Frontal cortex (tissue), 4 donors: ENCODE results near the gene AFAP1L2. TPM values are rescaled to one million over a fixed set of nuclear protein-coding genes. Genes with fewer than 3 reads are reported as not detected.

Experiments used
- DNase-seq, 2 donors: peaks; one replicate each; pipeline ENCODE4 v3.0.0; 2012; ENCODE audit warnings: low spot score in 2 of 2
- FAIRE-seq: peaks from 2 replicates; lab custom pipeline; 2012; peaks lifted over from hg19 to GRCh38; lab: Jason Lieb, UNC
- total RNA-seq: library from RNA; depleted of rRNA; stranded (reverse); fragments of >200 nt; gene quantifications from one replicate; pipeline ENCODE4 v1.2.3, GENCODE V29; 2014
- donor health status: control.
- donor health status: control.
- donor health status: control.

The AFAP1L2 gene
- total RNA-seq, 1 donor from 2014 or later: 6.1 TPM

DNA sequence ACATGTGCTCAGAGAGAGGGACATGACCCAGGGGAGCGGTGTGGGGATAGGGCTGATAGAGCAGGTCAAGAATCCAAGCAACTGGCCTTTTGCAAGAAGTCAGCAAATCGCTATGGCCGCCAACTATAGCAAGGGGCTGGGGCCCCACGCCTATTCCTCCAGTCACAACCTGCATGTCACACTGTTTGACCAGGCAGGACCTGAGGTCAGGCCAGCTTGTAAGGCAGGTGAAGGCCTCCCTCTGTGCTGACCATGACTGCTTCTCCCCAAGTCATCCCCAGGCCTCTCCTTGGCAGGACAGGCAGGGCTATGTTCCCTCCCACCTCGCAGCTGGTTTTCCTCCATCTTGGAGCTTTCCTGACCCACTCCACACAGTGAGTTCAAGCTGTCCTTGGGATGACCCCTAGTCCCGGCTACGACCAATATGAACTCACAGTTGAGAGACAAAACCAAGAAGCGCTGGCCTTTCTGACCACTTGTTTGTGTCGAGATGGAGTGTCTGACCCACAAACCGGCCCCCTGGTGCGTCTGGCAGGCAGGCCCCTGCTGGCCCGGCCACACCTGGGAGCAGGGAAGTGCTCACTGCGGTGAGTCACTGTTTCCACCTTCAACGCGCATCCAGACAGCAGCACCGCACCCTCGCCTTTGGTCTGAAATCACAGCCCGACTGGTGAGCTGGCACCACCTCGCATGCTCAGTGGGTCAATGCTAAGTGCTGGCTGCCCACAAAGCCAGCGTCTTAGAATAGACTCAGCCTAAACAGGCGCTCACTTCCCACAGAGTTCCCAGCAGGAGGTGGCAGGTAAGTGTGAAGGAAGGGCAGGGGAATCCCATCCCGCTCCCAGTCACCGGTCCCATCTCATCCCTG is 83.8 kb downstream of the AFAP1L2 start:
- FAIRE-seq: no peak
- no peak for DNase-seq

- no peak for FAIRE-seq
Observed at GRCh38 chr10:114319406-114320248, 84.7 kb downstream of the AFAP1L2 start.

GRCh38 chr10:114316744-114317143 is 87.6 kb downstream of the AFAP1L2 start:
- DNase-seq (no peak), FAIRE-seq (no peak)

More at GRCh38 chr10:114319406-114320248, 84.7 kb downstream of the AFAP1L2 start:
- DNase-seq: no peak

- DNase-seq: no peak
- FAIRE-seq: no peak
Observed at GRCh38 chr10:114315566-114316420, 88.5 kb downstream of the AFAP1L2 start.

DNA sequence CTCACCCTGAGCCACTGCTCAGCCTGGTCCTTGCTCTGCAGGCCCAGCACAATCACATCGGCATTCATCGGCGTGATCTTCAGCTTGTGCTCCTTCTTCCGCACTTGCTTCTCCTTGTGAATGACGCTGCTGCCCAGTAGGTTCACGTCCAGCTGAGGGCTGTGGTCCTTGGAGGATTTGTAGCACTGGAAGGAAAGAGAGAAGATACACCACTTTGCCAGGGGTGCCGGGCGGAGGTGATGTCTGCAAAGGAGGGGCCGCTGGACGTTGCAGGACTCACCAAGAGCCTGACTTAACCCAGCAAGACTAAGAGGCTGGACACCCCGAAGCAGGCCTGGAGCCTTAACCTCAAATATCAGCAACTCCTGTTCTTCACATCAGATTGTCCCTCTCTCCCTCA is 90.4 kb downstream of the AFAP1L2 start:
- FAIRE-seq: no peak
- DNase-seq: no peak

DNA sequence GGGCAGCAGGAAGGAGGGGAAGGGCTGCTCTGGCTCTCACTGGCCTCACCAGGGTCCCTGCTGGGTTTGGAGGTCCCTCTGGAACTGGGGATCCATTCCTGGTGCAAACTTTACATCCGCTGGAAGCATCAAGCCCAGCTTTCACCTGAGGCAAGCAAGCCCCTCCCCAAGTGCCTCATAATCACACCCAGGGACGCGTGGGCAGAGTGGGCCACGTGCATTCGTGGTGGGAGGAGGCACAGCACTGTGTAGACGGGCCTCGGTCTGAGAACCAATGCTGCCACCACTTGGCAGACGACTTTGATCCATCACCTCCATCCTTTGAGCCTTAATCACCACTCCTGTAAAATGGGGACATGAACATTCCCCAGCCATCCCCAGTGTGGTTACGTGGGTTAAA is 91.2 kb downstream of the AFAP1L2 start:
- DNase-seq (no peak), FAIRE-seq (no peak)

- no peak for FAIRE-seq
- DNase-seq: no peak
Observed at GRCh38 chr10:114311496-114312209, 92.6 kb downstream of the AFAP1L2 start.

GRCh38 chr10:114311023-114311422 is 93.3 kb downstream of the AFAP1L2 start:
- no peak for FAIRE-seq
- no peak for DNase-seq

DNA sequence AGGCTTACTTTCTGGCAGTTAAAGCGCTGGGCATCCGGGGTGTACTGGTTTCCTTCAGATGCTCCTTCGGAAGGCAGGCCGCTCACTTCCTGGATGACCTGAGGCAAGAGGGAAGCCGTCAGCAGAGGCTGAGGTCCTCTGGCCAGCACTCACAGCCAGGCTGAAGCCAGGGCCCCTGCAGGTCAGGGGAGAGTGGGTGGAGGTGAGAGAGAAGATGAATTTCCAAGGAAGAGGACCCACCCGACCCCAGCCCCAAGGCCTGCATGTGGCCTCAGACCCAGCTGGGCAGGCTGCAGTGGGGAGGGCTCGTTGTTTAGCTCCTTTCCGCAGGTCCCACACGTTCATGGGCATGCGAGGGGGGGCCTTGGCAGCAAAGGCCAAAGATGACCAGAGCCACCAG is 94.0 kb downstream of the AFAP1L2 start:
- FAIRE-seq (no peak), DNase-seq (no peak)

- no peak for FAIRE-seq
- no peak for DNase-seq
Observed at GRCh38 chr10:114309364-114309651, 95.0 kb downstream of the AFAP1L2 start.

GRCh38 chr10:114308531-114309363 is 95.6 kb downstream of the AFAP1L2 start:
- FAIRE-seq (no peak), DNase-seq (peak in 1 of 2 donors; percentile 46)

DNA sequence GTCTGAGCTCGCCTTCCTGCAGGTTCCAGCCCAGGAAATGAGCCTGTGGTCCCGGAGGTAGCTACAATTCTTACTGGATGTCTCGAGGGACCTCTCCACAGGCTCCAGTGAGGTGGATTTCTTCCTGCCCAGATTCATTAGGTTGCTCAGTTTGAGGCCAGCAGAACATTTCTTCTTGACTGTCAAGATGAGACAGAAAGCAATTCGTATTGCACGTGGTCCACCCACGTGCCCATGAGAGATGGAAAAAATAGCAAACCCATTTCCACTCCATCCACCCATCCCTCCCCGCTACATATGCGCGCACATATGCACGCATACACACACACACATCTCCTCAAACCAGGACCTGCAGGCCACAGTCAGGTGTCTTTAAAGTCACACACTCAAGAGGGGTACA is 96.6 kb downstream of the AFAP1L2 start:
- no peak for FAIRE-seq
- DNase-seq: no peak

DNA sequence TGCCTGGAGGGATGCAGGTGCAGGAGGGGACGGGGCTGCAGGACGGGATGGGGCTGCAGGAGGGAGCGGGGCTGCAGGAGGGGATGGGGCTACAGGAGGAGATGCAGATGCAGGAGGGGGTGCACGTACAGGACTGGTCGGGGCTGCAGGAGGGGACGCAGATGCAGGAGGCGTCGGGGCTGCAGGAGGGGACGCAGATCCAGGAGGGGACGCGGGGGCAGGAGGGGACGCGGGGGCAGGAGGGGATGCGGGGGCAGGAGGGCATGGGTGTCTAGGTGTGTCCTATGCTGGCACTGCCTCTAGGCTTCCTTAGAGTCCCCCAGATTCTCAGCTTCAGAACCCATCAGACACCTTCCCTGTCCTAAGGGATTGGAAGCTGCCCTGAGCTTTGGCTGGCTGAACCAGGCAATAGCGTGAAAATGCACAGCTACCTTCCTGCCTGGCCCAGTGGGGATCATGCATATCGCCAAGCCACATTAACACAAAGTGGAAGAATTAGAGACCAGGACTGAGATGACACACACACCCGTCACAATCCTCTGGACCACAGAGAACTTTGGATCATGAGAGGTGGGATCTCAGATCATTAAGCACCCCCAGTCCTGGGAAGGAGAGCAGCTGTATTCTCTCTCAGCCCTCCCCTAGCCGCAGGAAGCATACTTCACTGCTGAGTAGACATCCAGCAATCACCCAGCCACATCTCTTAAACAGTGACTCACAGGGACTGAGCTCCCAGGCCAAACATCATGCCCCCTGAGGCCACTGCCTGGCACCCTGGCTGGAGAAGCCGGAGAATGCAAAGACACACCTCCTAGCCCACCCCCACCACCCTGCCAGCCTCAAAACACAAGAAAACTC is 98.0 kb downstream of the AFAP1L2 start:
- no peak for FAIRE-seq
- DNase-seq: no peak

- DNase-seq (no peak), FAIRE-seq (no peak)
Observed at GRCh38 chr10:114305521-114305925, 98.8 kb downstream of the AFAP1L2 start.

- no peak for FAIRE-seq
- peak; percentile 41 to 49 for DNase-seq
Observed at GRCh38 chr10:114304571-114305421, 99.5 kb downstream of the AFAP1L2 start.

DNA sequence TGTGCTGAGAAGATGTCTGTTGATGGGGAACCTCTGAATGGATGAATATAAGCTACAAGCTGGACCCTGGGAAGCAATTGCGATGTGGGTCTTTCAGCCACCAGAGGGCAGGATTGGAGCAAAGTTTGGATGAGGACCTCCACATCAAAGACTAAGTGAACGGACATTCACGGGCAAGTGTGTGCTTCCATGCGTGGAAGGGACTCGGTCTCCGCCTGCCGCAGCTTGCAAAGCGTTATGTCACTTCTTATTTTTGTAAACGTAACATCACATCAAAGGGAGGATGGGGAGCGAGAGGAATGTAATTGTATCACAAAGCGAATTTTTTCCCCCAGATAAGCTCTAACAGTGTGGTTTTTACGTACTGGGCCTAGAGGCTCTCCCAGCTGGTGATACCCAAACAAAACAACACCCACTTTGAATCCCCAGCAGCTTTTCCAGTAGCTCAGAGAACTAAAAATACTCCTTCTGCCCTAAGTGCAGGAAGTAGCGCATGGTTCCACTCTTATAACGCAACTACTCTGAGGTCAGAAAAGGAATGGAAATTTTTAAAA is 100.2 kb downstream of the AFAP1L2 start:
- peak; percentile 72 to 73 for DNase-seq
- FAIRE-seq: no peak

- DNase-seq: no peak
- FAIRE-seq: no peak
Observed at GRCh38 chr10:114303556-114303955, 100.7 kb downstream of the AFAP1L2 start.
